A549 (cell line): ENCODE results near the gene ZNF135.

ENCODE experiments used
- CTCF ChIP-seq: fragments of >200 bp; sonication (Bioruptor Twin); formaldehyde crosslinking; IDR thresholded peaks from 3 replicates; pipeline ENCODE4 v1.5.1; 2016
- ESRRA ChIP-seq: fragments of 150-350 bp; IDR thresholded peaks from 2 replicates; pipeline ENCODE4 v1.6.1; 2014; ENCODE audit warnings: mild to moderate bottlenecking, low read length, borderline replicate concordance
- KDM1A ChIP-seq: fragments of 200-600 bp; sonication (generic); IDR thresholded peaks from 2 replicates; pipeline ENCODE4 v1.6.1; 2016; ENCODE audit warnings: low read depth, mild to moderate bottlenecking
- MYC ChIP-seq: IDR thresholded peaks from 2 replicates; pipeline ENCODE4 v1.6.1; 2012; ENCODE audit warnings: mild to moderate bottlenecking, inconsistent platforms, low read length, improper control_type of control experiment, borderline replicate concordance
- NFE2L2 ChIP-seq: fragments of 150-350 bp; conservative IDR thresholded peaks from 2 replicates; pipeline ENCODE4 v1.6.1; 2014; ENCODE audit warnings: low read length
- NR3C1 ChIP-seq: fragments of >200 bp; sonication (Bioruptor Twin); formaldehyde crosslinking; IDR thresholded peaks from 3 replicates; pipeline ENCODE4 v1.6.1; 2017
- POLR2A ChIP-seq: IDR thresholded peaks from 2 replicates; pipeline ENCODE4 v1.6.1; 2012; ENCODE audit warnings: mild to moderate bottlenecking, low read length
- USF2 ChIP-seq: fragments of 450-650 bp; IDR thresholded peaks from 2 replicates; pipeline ENCODE4 v1.6.1; 2014; ENCODE audit warnings: antibody characterized with exemption
- ZSCAN20 ChIP-seq: fragments of 250-450 bp; sonication (Bioruptor Pico); IDR thresholded peaks from 2 replicates; pipeline ENCODE4 v1.8.0; 2022; ENCODE audit warnings: mild to moderate bottlenecking, moderate library complexity
- TF ChIP-seq, protein P1 (sequence below): fragments of 200-600 bp; sonication (generic); IDR thresholded peaks from 2 replicates; pipeline ENCODE4 v1.6.1; 2016; ENCODE audit warnings: antibody characterized with exemption, mild to moderate bottlenecking, moderate library complexity
- TF ChIP-seq, protein P2 (sequence below): IDR thresholded peaks from 2 replicates; pipeline ENCODE4 v1.6.1; 2012
- TF ChIP-seq, protein P3 (sequence below): fragments of 150-350 bp; IDR thresholded peaks from 2 replicates; pipeline ENCODE4 v1.6.1; 2014; ENCODE audit warnings: low read depth, mild to moderate bottlenecking, low read length

DNA sequence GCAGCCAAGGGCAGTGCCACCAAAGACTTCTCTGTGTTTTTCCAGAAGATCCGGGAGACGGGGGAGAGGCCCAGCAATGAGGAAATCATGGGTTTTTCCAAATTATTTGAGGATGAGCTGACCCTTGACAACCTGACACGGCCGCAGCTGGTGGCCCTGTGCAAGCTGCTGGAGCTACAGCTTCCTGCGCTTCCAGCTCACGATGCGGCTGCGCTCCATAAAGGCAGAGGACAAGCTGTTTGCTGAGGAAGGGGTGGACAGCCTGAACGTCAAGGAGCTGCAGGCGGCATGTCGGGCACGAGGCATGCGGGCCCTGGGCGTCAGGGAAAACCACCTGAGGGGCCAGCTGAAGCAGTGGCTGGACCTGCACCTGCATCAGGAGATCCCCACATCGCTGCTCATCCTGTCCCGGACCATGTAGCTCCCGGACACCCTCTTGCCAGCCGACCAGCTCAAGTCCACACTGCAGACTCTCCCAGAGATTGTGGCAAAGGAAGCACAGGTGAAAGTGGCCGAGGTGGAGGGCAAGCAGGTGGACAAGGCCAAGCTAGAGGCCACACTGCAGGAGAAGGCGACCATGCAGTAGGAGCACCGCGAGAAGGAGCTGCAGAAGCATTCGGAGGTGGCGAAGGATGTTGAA is 13.6 kb upstream of the ZNF135 start:
- TF ChIP-seq CTCF (no peak), KDM1A (no peak), ZSCAN20 (CRISPR knock-in tag) (no peak), ESRRA (no peak), POLR2A (no peak), MYC (no peak), USF2 (no peak), NFE2L2 (no peak), NR3C1 (no peak)
- TF ChIP-seq, protein P1, sequence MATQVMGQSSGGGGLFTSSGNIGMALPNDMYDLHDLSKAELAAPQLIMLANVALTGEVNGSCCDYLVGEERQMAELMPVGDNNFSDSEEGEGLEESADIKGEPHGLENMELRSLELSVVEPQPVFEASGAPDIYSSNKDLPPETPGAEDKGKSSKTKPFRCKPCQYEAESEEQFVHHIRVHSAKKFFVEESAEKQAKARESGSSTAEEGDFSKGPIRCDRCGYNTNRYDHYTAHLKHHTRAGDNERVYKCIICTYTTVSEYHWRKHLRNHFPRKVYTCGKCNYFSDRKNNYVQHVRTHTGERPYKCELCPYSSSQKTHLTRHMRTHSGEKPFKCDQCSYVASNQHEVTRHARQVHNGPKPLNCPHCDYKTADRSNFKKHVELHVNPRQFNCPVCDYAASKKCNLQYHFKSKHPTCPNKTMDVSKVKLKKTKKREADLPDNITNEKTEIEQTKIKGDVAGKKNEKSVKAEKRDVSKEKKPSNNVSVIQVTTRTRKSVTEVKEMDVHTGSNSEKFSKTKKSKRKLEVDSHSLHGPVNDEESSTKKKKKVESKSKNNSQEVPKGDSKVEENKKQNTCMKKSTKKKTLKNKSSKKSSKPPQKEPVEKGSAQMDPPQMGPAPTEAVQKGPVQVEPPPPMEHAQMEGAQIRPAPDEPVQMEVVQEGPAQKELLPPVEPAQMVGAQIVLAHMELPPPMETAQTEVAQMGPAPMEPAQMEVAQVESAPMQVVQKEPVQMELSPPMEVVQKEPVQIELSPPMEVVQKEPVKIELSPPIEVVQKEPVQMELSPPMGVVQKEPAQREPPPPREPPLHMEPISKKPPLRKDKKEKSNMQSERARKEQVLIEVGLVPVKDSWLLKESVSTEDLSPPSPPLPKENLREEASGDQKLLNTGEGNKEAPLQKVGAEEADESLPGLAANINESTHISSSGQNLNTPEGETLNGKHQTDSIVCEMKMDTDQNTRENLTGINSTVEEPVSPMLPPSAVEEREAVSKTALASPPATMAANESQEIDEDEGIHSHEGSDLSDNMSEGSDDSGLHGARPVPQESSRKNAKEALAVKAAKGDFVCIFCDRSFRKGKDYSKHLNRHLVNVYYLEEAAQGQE = no peak
- TF ChIP-seq, protein P2, sequence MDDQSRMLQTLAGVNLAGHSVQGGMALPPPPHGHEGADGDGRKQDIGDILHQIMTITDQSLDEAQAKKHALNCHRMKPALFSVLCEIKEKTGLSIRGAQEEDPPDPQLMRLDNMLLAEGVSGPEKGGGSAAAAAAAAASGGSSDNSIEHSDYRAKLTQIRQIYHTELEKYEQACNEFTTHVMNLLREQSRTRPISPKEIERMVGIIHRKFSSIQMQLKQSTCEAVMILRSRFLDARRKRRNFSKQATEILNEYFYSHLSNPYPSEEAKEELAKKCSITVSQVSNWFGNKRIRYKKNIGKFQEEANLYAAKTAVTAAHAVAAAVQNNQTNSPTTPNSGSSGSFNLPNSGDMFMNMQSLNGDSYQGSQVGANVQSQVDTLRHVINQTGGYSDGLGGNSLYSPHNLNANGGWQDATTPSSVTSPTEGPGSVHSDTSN = no peak
- TF ChIP-seq, protein P3, sequence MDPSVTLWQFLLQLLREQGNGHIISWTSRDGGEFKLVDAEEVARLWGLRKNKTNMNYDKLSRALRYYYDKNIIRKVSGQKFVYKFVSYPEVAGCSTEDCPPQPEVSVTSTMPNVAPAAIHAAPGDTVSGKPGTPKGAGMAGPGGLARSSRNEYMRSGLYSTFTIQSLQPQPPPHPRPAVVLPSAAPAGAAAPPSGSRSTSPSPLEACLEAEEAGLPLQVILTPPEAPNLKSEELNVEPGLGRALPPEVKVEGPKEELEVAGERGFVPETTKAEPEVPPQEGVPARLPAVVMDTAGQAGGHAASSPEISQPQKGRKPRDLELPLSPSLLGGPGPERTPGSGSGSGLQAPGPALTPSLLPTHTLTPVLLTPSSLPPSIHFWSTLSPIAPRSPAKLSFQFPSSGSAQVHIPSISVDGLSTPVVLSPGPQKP = no peak
